Body of pancreas (tissue), 4 donors: Measurements from ENCODE around the gene PEX11A. TPM values are rescaled to one million over a fixed set of nuclear protein-coding genes. Genes with fewer than 3 reads are reported as not detected.

Experiments
- ATAC-seq: fragments of 150-250 bp; one replicate; pipeline ENCODE4 v1.9.1; 2016
- DNase-seq, 4 donors: peaks; one replicate each; pipeline ENCODE4 v3.0.0-alpha.2; 2019
- H3K27ac ChIP-seq, 4 donors: fragments of 200-600 bp; sonication (generic); 1 replicate in 3 of 4; 2 replicates in 1 of 4; pipeline versions ENCODE4 v1.5.1 to v1.6.1; 2016 to 2019; ENCODE audit warnings: mild to moderate bottlenecking in 1 of 4, mixed read lengths in 1 of 4, moderate library complexity in 1 of 4
- H3K27me3 ChIP-seq, 2 donors: fragments of 200-600 bp; sonication (generic); one replicate each; pipeline ENCODE4 v1.6.0; 2016; ENCODE audit warnings: mild to moderate bottlenecking in 1 of 2
- H3K36me3 ChIP-seq, 2 donors: fragments of 200-600 bp; sonication (generic); replicated peaks in 1 of 2; 2 replicates each; pipeline ENCODE4 v1.5.1; 2016; ENCODE audit warnings: low read depth in 2 of 2; ENCODE audit not compliant: insufficient read depth in 1 of 2
- H3K4me1 ChIP-seq: fragments of 200-600 bp; sonication (generic); one replicate; pipeline ENCODE4 v1.6.0; 2016
- H3K4me3 ChIP-seq, 2 donors: fragments of 200-600 bp; sonication (generic); 1 replicate in 1 of 2; 2 replicates in 1 of 2; pipeline ENCODE4 v1.5.1; 2016 to 2019
- H3K9me3 ChIP-seq, 3 donors: fragments of 200-600 bp; sonication (generic); 1 replicate in 2 of 3; 2 replicates in 1 of 3; pipeline ENCODE4 v1.5.1; 2016
- POLR2A ChIP-seq, 3 donors: fragments of 450-650 bp; IDR thresholded peaks; one replicate each; pipeline ENCODE4 v1.6.1; 2016; ENCODE audit warnings: antibody characterized with exemption in 3 of 3, mild to moderate bottlenecking in 2 of 3
- WGBS, 2 donors: methylation state at CpG; one replicate each; pipeline ENCODE4 v1.1.5; 2017; 5-methylcytosine and 5-hydroxymethylcytosine counted together
- intact Hi-C: fragments of 100-400 bp; cut with DNase I; formaldehyde crosslinking; loops from one replicate; pipeline ENCODE4 v1.15.1; 2023
- total RNA-seq, 2 donors: library from RNA; depleted of rRNA; stranded (reverse); fragments of >200 nt; gene quantifications; one replicate each; pipeline ENCODE4 v1.1.0, GENCODE V29; 2016
- TF ChIP-seq, protein P1 (sequence below), 7 experiments: fragments of 450-650 bp in 4 of 7; fragments of 200-600 bp in 3 of 7; sonication (generic) in 3 of 7; IDR thresholded peaks; one replicate each; pipeline ENCODE4 v1.5.1; 2016 to 2019; ENCODE audit warnings: antibody characterized with exemption in 7 of 7

The PEX11A gene
- total RNA-seq, 2 donors from 2014 or later, result 14.5 to 25.1 TPM

DNA sequence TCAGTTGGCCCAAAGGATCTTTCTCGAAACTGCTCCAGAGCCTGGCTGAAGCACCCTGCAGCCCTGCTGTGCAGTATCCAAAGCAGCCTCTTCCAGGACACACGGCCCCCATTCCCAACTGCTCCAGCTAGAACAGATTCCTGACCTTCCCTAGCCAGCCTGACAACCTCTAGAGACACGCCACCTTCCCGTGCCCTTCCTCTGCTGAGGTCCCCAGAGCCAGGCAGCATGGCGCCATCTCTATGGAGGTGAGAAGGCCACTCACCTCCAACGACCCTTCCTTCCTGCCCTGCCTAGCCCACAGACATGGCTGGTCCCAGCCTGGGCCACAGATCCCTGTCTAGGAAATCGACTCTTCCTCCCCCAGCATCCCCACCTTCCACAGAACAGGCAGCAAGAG lies 38.4 kb downstream of the PEX11A start:
- no peak overlapping the region for H3K27ac ChIP-seq
- TF ChIP-seq, protein P1, sequence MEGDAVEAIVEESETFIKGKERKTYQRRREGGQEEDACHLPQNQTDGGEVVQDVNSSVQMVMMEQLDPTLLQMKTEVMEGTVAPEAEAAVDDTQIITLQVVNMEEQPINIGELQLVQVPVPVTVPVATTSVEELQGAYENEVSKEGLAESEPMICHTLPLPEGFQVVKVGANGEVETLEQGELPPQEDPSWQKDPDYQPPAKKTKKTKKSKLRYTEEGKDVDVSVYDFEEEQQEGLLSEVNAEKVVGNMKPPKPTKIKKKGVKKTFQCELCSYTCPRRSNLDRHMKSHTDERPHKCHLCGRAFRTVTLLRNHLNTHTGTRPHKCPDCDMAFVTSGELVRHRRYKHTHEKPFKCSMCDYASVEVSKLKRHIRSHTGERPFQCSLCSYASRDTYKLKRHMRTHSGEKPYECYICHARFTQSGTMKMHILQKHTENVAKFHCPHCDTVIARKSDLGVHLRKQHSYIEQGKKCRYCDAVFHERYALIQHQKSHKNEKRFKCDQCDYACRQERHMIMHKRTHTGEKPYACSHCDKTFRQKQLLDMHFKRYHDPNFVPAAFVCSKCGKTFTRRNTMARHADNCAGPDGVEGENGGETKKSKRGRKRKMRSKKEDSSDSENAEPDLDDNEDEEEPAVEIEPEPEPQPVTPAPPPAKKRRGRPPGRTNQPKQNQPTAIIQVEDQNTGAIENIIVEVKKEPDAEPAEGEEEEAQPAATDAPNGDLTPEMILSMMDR (IDR thresholded peaks at IDR 0.05), result no peak
- TF ChIP-seq POLR2A (IDR thresholded peaks at IDR 0.05), result no peak
- DNase-seq, result no peak
- H3K36me3 ChIP-seq, result no peaks in the 10 kb centered on the region
- WGBS, 2 donors, result 66 to 85% methylated on average over 6 to 7 of the region's 7 CpGs
- intact Hi-C loops, result no loop called here
- ATAC-seq, result no peak
- no peak overlapping the region for H3K4me3 ChIP-seq
- H3K27me3 ChIP-seq, result no peaks in the 10 kb centered on the region
- H3K4me1 ChIP-seq, result peaks cover 18% of the 10 kb centered on the region
- no peaks in the 10 kb centered on the region for H3K9me3 ChIP-seq

DNA sequence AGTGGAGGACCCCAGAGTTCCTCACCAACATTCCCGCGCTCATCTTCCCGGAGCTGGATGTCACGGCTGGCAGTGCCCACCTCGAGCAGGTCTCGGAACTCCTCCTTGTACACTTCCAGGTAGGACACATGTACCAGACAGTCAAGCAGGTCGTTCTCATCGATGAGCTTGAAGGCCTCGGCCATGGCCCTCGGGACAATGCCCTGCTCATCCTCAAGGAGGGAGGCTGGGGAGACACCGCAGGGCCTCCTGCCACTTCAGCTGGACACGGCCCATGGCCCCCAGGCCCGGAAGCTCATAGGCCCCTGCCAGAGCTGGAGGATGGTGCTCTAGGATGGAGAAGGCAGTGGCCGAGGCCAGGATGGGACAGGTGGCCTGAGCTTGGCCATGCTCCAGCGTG lies 40.8 kb downstream of the PEX11A start:
- Histone ChIP-seq H3K4me1 (peaks cover 14% of the 10 kb centered on the region), H3K36me3 (no peaks in the 10 kb centered on the region), H3K27ac (no peak overlapping the region), H3K9me3 (no peaks in the 10 kb centered on the region), H3K4me3 (no peak overlapping the region), H3K27me3 (no peaks in the 10 kb centered on the region)
- ATAC-seq, result no peak
- intact Hi-C loops, result loop anchor here (5.0 to 10.0 kb wide), 2 partner anchors 45 to 98 kb away; partner anchors contain the start of genes PEX11A and WDR93
- DNase-seq, result no peak
- WGBS, 2 donors, result 89 to 94% methylated on average over 14 to 15 of the region's 15 CpGs
- no peak for TF ChIP-seq POLR2A (IDR thresholded peaks at IDR 0.05)
- TF ChIP-seq, protein P1 (IDR thresholded peaks at IDR 0.05), result no peak

DNA sequence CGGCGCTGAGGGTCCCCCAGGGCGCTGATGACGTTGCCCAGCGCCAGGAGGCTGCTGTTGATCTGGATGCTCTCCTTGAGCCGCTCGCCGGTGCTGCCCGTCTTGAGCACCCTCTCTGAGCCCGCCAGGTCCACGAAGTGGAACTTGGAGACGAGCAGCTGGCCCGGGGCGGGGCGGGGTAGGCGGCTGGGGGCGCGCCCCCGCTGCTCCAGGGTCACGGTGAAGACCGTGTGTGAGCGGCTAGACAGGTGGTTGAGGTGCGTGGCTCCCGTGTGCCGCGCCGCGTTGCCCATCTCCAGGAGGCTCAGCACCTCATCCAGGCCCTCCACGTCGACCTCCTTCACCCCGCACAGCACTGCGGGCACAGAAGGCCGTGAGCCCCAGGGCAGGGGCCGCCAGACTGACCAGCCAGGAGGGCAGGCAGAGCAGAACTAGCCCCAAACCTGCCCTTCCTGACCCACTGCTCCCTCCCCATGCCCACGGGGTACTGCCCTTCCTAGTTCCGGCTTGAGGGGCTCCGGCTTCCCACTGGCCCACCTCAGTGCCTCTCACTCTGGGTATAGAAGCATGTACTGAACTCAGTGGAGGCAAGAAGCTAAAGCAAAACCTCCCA lies 41.4 kb downstream of the PEX11A start:
- WGBS, 2 donors, result 95 to 98% methylated on average over 8 to 27 of the region's 37 CpGs
- DNase-seq (no peak), ATAC-seq (no peak)
- H3K4me3 ChIP-seq, result no peak overlapping the region
- H3K4me1 ChIP-seq, result peaks cover 10% of the 10 kb centered on the region
- TF ChIP-seq, protein P1 (IDR thresholded peaks at IDR 0.05), result no peak
- no peak for TF ChIP-seq POLR2A (IDR thresholded peaks at IDR 0.05)
- no peaks in the 10 kb centered on the region for H3K36me3 ChIP-seq
- no peaks in the 10 kb centered on the region for H3K9me3 ChIP-seq
- H3K27ac ChIP-seq, result no peak overlapping the region
- intact Hi-C loops, result loop anchor here (5.0 to 10.0 kb wide), 2 partner anchors 46 to 98 kb away; partner anchors contain the start of genes PEX11A and WDR93
- H3K27me3 ChIP-seq, result no peaks in the 10 kb centered on the region

DNA sequence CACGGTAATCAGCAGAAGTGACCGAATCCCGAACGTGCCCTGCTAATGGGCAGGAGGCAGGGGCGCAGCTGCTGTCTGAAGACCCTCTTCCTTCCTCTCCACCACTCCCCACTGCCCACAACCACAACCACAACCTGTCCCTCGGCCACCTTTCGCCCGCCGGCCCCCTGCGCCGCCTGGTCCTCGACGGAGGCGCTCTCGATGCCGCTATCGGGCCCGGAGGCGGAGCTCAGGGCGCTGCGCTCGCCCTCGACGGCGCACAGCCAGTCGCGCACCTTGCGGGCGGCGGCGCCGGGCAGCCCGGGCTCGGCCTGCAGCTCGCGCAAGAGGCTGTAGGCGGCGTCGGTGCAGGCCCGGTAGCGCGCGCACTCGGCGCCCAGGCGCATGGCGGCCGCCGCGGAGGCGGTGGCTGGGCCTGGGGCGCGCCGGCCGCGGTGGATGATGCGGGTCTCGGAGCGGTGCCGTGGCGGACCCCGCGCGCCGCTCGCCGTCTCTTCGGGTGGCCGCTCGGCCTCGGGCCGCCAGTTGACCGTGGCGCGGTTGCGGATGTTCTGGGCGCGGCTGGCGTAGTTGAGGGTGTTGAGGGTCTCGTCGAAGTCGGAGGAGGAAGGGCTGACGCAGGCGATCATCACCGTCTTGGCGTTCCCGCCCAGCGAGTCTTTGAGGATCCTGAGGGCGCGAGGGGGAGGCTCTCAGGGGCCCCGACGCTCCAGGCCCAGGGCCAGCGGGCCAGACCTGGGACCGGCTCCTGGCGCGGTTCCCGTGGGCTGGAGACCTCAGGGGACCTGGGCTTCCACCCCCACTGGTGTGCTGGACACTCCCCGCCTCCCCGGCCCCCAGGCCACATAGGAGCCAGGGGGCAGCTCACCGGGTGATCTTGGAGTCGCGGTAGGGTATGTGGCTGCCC lies 42.2 kb downstream of the PEX11A start:
- no peak for ATAC-seq
- intact Hi-C loops, result loop anchor here (5.0 to 10.0 kb wide), 2 partner anchors 46 to 99 kb away; partner anchors contain the start of genes PEX11A and WDR93

More for the DNA sequence above, 42.2 kb downstream of the PEX11A start:
- Histone ChIP-seq H3K27me3 (no peaks in the 10 kb centered on the region), H3K27ac (no peak overlapping the region), H3K9me3 (no peaks in the 10 kb centered on the region), H3K4me1 (peaks cover 10% of the 10 kb centered on the region), H3K36me3 (no peaks in the 10 kb centered on the region), H3K4me3 (no peak overlapping the region)
- no peak for TF ChIP-seq POLR2A (IDR thresholded peaks at IDR 0.05)
- TF ChIP-seq, protein P1 (IDR thresholded peaks at IDR 0.05), result no peak
- DNase-seq, result no peak
- WGBS, 2 donors, result 74 to 78% methylated on average over 31 to 63 of the region's 102 CpGs
